ENCODE results near the gene UBA52. TPM values are rescaled to one million over a fixed set of nuclear protein-coding genes. Genes with fewer than 3 reads are reported as not detected.

The UBA52 gene
- total and polyA plus RNA-seq, 12 donors = 634 to 1,276 (median 727) TPM

DNA sequence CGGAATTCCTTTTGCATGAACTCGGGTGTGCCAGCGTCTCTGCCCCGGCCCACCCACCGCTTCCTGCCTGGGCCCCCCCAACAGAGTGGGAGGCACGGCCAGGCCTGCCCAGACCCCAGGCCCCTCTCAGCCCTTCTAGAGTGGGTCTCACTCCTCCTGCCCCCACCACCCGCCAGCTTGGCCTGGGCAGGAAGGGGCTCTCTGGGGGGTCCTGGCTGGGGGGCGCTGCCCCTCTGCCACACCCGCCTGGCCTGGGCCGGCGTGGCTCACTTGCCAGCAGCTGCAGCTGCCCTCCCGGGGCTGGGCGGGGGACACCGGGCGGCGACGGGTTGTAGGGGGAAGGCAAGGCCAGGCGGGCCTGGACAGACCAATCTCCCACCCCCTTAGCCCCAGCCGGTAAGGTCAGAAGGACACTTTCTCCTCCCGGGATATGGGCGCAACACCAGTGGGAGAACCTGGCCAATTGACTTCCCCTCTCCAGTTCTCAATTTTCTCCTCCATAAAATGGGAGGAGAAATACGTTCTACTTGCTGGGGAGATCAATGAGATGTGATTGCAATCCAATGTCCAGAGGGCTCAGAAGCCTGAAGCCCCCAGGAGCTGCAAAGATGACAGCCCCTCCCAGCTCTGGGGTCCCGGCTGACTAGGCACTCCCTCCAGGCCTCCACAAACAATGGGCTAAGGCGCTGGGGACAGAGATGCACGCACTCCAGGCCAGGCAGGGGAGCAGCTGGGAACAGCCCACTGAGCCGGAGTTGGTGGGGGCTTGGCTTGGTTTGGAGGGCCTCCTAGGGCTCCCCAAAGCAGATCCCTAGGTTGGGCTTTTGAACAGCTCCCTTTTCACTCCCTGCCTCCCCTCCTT is 32.5 kb downstream of the UBA52 start:
- Histone ChIP-seq H3K27ac (peak overlapping the region in 1 of 10 donors; percentile 7), H3K4me3 (peak overlapping the region in 4 of 10 donors; percentile 9 to 27 (median 15)), H3K27me3 (peaks cover 32 to 96% (median 90%) of the 10 kb centered on the region in 7 donors), H3K4me1 (peaks cover 5 to 40% (median 22%) of the 10 kb centered on the region in 9 donors), H3K9me3 (no peaks in the 10 kb centered on the region), H3K36me3 (no peaks in the 10 kb centered on the region)
- intact Hi-C loops (cut with DNase I) = loop anchor here in 4 of 10 donors (2.0 to 10.0 kb wide), 4 partner anchors 29 to 258 kb away; no protein-coding TSS in a partner anchor
- DNase-seq = no peak
- no peak for TF ChIP-seq CTCF (IDR thresholded peaks at IDR 0.05)
- WGBS, 2 donors = 13 to 14% methylated on average over 22 to 26 of the region's 26 CpGs
- peak in 2 of 8 donors; percentile 27 to 29 for ATAC-seq

- DNase-seq = no peak
- 10% methylated on average over 10 of the region's 10 CpGs for WGBS, 2 donors
- Histone ChIP-seq H3K9me3 (no peaks in the 10 kb centered on the region), H3K27ac (no peak overlapping the region), H3K4me3 (peak overlapping the region in 1 of 10 donors; percentile 35), H3K36me3 (no peaks in the 10 kb centered on the region), H3K27me3 (peaks cover 32 to 96% (median 90%) of the 10 kb centered on the region in 7 donors), H3K4me1 (peaks cover 5 to 40% (median 22%) of the 10 kb centered on the region in 9 donors)
- intact Hi-C loops (cut with DNase I) = loop anchor here in 5 of 10 donors (2.0 to 10.0 kb wide), 5 partner anchors 28 to 258 kb away; no protein-coding TSS in a partner anchor
- ATAC-seq = no peak
- TF ChIP-seq CTCF (IDR thresholded peaks at IDR 0.05) = no peak
These were observed 33.1 kb downstream of the UBA52 start for GRCh38 chr19:18604820-18605159.

DNA sequence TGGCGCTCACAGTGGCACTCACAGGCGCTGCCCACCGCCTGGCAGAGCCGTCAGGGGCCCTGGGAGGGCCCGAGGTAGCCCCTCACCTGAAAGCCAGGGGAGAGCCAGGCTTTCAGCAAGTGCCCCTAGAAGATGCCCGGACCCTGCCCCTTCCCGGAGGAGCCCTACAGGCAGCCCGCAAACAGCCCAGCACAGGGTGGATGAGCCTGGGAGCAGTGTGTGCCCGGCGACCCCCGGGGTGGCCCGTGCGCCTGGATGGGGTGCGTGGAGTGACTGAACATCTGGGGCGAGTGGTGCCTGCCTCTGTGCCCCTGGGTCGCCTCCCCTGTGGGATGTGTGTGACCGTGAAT is 33.5 kb downstream of the UBA52 start:
- Histone ChIP-seq H3K4me1 (peaks cover 5 to 40% (median 22%) of the 10 kb centered on the region in 9 donors), H3K27ac (peak overlapping the region in 2 of 10 donors; percentile 1), H3K36me3 (no peaks in the 10 kb centered on the region), H3K9me3 (no peaks in the 10 kb centered on the region), H3K4me3 (peak overlapping the region in 4 of 10 donors; percentile 10 to 35 (median 26)), H3K27me3 (peaks cover 32 to 96% (median 94%) of the 10 kb centered on the region in 7 donors)
- DNase-seq (no peak), ATAC-seq (no peak)
- no peak for TF ChIP-seq CTCF (IDR thresholded peaks at IDR 0.05)
- intact Hi-C loops (cut with DNase I) = loop anchor here in 4 of 10 donors (2.0 to 10.0 kb wide), 4 partner anchors 28 to 240 kb away; no protein-coding TSS in a partner anchor
- 8 to 10% methylated on average over 17 of the region's 17 CpGs for WGBS, 2 donors

GRCh38 chr19:18605546-18606280 is 34.1 kb downstream of the UBA52 start:
- Histone ChIP-seq H3K27ac (peak overlapping the region in 2 of 10 donors; percentile 1 to 36), H3K9me3 (no peaks in the 10 kb centered on the region), H3K4me3 (peak overlapping the region in 8 of 10 donors; percentile 10 to 35 (median 26)), H3K36me3 (no peaks in the 10 kb centered on the region), H3K27me3 (peaks cover 35 to 96% (median 94%) of the 10 kb centered on the region in 7 donors), H3K4me1 (peaks cover 9 to 45% (median 26%) of the 10 kb centered on the region in 9 donors)
- peak in 1 of 8 donors; percentile 15 for ATAC-seq
- intact Hi-C loops (cut with DNase I) = loop anchor here in 4 of 10 donors (2.0 to 10.0 kb wide), 4 partner anchors 27 to 239 kb away; no protein-coding TSS in a partner anchor
- DNase-seq = no peak
- TF ChIP-seq CTCF (IDR thresholded peaks at IDR 0.05) = no peak
- WGBS, 2 donors = 2% methylated on average over 65 of the region's 65 CpGs

Data from heart right ventricle (tissue), 16 donors.